WTC11 (cell line): ENCODE data around the gene TMPRSS5. TPM values are rescaled to one million over a fixed set of nuclear protein-coding genes. Genes with fewer than 3 reads are reported as not detected.

Source experiments
- ATAC-seq: fragments of 200-7000 bp; cut with Tn5 transposase; 2 replicates; pipeline ENCODE4 v1.10.0; 2021; ENCODE audit warnings: mild to moderate bottlenecking, moderate library complexity
- CTCF ChIA-PET: fragments of 300-600 bp; sonication (Branson Sonifier 250); formaldehyde crosslinking; loops from one replicate; lab custom pipeline; 2021; ENCODE audit warnings: antibody characterized with exemption; lab: Charles Lee
- POLR2A ChIA-PET: fragments of 350-600 bp; sonication (Branson Sonifier 250); formaldehyde crosslinking; loops from one replicate; lab custom pipeline; 2021; ENCODE audit warnings: antibody characterized with exemption; lab: Charles Lee
- DNase-seq: peaks from one replicate; pipeline ENCODE4 v3.0.0; 2021; ENCODE audit warnings: low spot score
- H3K27ac Mint-ChIP-seq: 2 replicates; pipeline ENCODE4 v1.8.0; 2021; ENCODE audit warnings: mixed read lengths
- H3K27me3 Mint-ChIP-seq: 2 replicates; pipeline ENCODE4 v1.8.0; 2021; ENCODE audit warnings: low read depth, mild to moderate bottlenecking, moderate library complexity, mixed read lengths
- H3K36me3 Mint-ChIP-seq: 2 replicates; pipeline ENCODE4 v1.8.0; 2021; ENCODE audit warnings: mixed read lengths
- H3K4me1 Mint-ChIP-seq: 2 replicates; pipeline ENCODE4 v1.8.0; 2022; ENCODE audit warnings: mixed read lengths
- H3K4me3 Mint-ChIP-seq: 2 replicates; pipeline ENCODE4 v1.8.0; 2021; ENCODE audit warnings: mild to moderate bottlenecking, moderate library complexity, mixed read lengths
- H3K9me3 Mint-ChIP-seq: 2 replicates; pipeline ENCODE4 v1.8.0; 2021; ENCODE audit warnings: mixed read lengths
- CBFB ChIP-seq: sonication (generic); formaldehyde crosslinking; IDR thresholded peaks from 2 replicates; pipeline ENCODE4 v1.8.1; 2022; ENCODE audit warnings: mild to moderate bottlenecking, low read depth, missing genetic modification reagents
- CREM ChIP-seq: sonication (generic); formaldehyde crosslinking; IDR thresholded peaks from 2 replicates; pipeline ENCODE4 v1.8.1; 2022; ENCODE audit warnings: mild to moderate bottlenecking, missing genetic modification reagents, moderate library complexity
- ELF4 ChIP-seq: sonication (generic); formaldehyde crosslinking; IDR thresholded peaks from 2 replicates; pipeline ENCODE4 v1.8.1; 2022; ENCODE audit warnings: low read depth, mild to moderate bottlenecking, moderate library complexity, missing genetic modification reagents
- HMGA2 ChIP-seq: fragments of 250-450 bp; sonication (Bioruptor Pico); IDR thresholded peaks from 2 replicates; pipeline ENCODE4 v1.4.0; 2021; ENCODE audit warnings: mild to moderate bottlenecking, moderate library complexity
- IRF2 ChIP-seq: sonication (generic); formaldehyde crosslinking; IDR thresholded peaks from 2 replicates; pipeline ENCODE4 v1.8.0; 2022; ENCODE audit warnings: low read depth, missing genetic modification reagents, borderline replicate concordance
- NFATC4 ChIP-seq: fragments of 250-450 bp; sonication (Bioruptor Pico); IDR thresholded peaks from 2 replicates; pipeline ENCODE4 v1.9.0; 2021; ENCODE audit warnings: mild to moderate bottlenecking
- PRRX2 ChIP-seq: fragments of 250-450 bp; sonication (Bioruptor Pico); IDR thresholded peaks from 2 replicates; pipeline ENCODE4 v1.8.0; 2021; ENCODE audit warnings: mild to moderate bottlenecking
- RELA ChIP-seq: sonication (generic); formaldehyde crosslinking; IDR thresholded peaks from 2 replicates; pipeline ENCODE4 v1.8.1; 2022; ENCODE audit warnings: missing genetic modification reagents, mild to moderate bottlenecking, borderline replicate concordance
- ZBTB21 ChIP-seq: sonication (generic); formaldehyde crosslinking; IDR thresholded peaks from 2 replicates; pipeline ENCODE4 v1.8.1; 2023; ENCODE audit warnings: mild to moderate bottlenecking, missing genetic modification reagents, borderline replicate concordance
- ZNF219 ChIP-seq: sonication (generic); formaldehyde crosslinking; IDR thresholded peaks from 2 replicates; pipeline ENCODE4 v1.8.0; 2023; ENCODE audit warnings: missing genetic modification reagents, mild to moderate bottlenecking, borderline replicate concordance
- ZNF263 ChIP-seq: sonication (generic); formaldehyde crosslinking; IDR thresholded peaks from 2 replicates; pipeline ENCODE4 v1.8.1; 2022; ENCODE audit warnings: low read depth, mild to moderate bottlenecking, moderate library complexity, missing genetic modification reagents
- ZNF671 ChIP-seq: fragments of 250-450 bp; sonication (Bioruptor Pico); IDR thresholded peaks from 2 replicates; pipeline ENCODE4 v1.8.0; 2021; ENCODE audit warnings: mild to moderate bottlenecking
- total RNA-seq: library from RNA; stranded (reverse); gene quantifications from 3 replicates; pipeline ENCODE4 v1.2.3, GENCODE V29; 2021
- TF ChIP-seq, protein P1 (sequence below): sonication (generic); formaldehyde crosslinking; IDR thresholded peaks from 2 replicates; pipeline ENCODE4 v1.8.0; 2023; ENCODE audit warnings: missing genetic modification reagents, mild to moderate bottlenecking, borderline replicate concordance
- TF ChIP-seq, protein P2 (sequence below): sonication (generic); formaldehyde crosslinking; conservative IDR thresholded peaks from 2 replicates; pipeline ENCODE4 v1.8.1; 2022; ENCODE audit warnings: mild to moderate bottlenecking, missing genetic modification reagents
- TF ChIP-seq, protein P3 (sequence below): sonication (generic); formaldehyde crosslinking; IDR thresholded peaks from 2 replicates; pipeline ENCODE4 v1.8.1; 2022; ENCODE audit warnings: low read depth, mild to moderate bottlenecking, moderate library complexity, missing genetic modification reagents, borderline replicate concordance
- TF ChIP-seq, protein P4 (sequence below): sonication (generic); formaldehyde crosslinking; IDR thresholded peaks from 2 replicates; pipeline ENCODE4 v1.8.0; 2022; ENCODE audit warnings: missing genetic modification reagents
- TF ChIP-seq, protein P5 (sequence below): sonication (generic); formaldehyde crosslinking; conservative IDR thresholded peaks from 2 replicates; pipeline ENCODE4 v1.8.1; 2023; ENCODE audit warnings: mild to moderate bottlenecking, low read depth, missing genetic modification reagents, moderate library complexity

The TMPRSS5 gene
- total RNA-seq, 1 experiment from 2014 or later = 1.7 TPM

DNA sequence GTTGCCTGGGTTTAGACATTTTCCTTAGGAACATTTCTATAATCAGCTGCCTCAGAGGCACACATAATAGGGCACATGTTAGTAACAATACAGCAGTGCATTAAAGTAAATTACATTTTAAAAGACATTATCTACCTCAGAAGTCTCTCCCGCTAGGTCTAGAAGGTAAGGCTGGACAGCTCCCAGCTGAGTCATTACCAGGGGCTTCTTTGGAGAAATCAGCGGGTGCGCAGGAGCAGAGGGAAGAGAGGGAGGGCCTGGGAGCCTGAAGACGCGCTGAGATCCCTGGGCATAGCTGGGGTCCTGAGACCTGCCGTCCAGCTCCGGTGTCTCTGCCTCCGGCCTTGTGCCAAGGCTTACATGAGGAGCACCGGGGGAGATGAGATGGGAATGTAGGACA is 67.7 kb downstream of the TMPRSS5 start (continued):
- TF ChIP-seq, protein P1, sequence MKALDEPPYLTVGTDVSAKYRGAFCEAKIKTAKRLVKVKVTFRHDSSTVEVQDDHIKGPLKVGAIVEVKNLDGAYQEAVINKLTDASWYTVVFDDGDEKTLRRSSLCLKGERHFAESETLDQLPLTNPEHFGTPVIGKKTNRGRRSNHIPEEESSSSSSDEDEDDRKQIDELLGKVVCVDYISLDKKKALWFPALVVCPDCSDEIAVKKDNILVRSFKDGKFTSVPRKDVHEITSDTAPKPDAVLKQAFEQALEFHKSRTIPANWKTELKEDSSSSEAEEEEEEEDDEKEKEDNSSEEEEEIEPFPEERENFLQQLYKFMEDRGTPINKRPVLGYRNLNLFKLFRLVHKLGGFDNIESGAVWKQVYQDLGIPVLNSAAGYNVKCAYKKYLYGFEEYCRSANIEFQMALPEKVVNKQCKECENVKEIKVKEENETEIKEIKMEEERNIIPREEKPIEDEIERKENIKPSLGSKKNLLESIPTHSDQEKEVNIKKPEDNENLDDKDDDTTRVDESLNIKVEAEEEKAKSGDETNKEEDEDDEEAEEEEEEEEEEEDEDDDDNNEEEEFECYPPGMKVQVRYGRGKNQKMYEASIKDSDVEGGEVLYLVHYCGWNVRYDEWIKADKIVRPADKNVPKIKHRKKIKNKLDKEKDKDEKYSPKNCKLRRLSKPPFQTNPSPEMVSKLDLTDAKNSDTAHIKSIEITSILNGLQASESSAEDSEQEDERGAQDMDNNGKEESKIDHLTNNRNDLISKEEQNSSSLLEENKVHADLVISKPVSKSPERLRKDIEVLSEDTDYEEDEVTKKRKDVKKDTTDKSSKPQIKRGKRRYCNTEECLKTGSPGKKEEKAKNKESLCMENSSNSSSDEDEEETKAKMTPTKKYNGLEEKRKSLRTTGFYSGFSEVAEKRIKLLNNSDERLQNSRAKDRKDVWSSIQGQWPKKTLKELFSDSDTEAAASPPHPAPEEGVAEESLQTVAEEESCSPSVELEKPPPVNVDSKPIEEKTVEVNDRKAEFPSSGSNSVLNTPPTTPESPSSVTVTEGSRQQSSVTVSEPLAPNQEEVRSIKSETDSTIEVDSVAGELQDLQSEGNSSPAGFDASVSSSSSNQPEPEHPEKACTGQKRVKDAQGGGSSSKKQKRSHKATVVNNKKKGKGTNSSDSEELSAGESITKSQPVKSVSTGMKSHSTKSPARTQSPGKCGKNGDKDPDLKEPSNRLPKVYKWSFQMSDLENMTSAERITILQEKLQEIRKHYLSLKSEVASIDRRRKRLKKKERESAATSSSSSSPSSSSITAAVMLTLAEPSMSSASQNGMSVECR (CRISPR knock-in tag) = no peak
- no peak for TF ChIP-seq NFATC4 (CRISPR knock-in tag)
- no peak for TF ChIP-seq ELF4
- no peak for TF ChIP-seq ZNF219 (CRISPR knock-in tag)
- TF ChIP-seq, protein P2, sequence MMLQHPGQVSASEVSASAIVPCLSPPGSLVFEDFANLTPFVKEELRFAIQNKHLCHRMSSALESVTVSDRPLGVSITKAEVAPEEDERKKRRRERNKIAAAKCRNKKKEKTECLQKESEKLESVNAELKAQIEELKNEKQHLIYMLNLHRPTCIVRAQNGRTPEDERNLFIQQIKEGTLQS = no peak
- TF ChIP-seq CREM (CRISPR knock-in tag) = no peak
- TF ChIP-seq ZNF263 (CRISPR knock-in tag) = no peak
- no peak for TF ChIP-seq RELA
- TF ChIP-seq, protein P3, sequence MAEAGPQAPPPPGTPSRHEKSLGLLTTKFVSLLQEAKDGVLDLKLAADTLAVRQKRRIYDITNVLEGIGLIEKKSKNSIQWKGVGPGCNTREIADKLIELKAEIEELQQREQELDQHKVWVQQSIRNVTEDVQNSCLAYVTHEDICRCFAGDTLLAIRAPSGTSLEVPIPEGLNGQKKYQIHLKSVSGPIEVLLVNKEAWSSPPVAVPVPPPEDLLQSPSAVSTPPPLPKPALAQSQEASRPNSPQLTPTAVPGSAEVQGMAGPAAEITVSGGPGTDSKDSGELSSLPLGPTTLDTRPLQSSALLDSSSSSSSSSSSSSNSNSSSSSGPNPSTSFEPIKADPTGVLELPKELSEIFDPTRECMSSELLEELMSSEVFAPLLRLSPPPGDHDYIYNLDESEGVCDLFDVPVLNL (CRISPR knock-in tag) = no peak
- TF ChIP-seq, protein P4, sequence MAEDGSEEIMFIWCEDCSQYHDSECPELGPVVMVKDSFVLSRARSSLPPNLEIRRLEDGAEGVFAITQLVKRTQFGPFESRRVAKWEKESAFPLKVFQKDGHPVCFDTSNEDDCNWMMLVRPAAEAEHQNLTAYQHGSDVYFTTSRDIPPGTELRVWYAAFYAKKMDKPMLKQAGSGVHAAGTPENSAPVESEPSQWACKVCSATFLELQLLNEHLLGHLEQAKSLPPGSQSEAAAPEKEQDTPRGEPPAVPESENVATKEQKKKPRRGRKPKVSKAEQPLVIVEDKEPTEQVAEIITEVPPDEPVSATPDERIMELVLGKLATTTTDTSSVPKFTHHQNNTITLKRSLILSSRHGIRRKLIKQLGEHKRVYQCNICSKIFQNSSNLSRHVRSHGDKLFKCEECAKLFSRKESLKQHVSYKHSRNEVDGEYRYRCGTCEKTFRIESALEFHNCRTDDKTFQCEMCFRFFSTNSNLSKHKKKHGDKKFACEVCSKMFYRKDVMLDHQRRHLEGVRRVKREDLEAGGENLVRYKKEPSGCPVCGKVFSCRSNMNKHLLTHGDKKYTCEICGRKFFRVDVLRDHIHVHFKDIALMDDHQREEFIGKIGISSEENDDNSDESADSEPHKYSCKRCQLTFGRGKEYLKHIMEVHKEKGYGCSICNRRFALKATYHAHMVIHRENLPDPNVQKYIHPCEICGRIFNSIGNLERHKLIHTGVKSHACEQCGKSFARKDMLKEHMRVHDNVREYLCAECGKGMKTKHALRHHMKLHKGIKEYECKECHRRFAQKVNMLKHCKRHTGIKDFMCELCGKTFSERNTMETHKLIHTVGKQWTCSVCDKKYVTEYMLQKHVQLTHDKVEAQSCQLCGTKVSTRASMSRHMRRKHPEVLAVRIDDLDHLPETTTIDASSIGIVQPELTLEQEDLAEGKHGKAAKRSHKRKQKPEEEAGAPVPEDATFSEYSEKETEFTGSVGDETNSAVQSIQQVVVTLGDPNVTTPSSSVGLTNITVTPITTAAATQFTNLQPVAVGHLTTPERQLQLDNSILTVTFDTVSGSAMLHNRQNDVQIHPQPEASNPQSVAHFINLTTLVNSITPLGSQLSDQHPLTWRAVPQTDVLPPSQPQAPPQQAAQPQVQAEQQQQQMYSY = no peak
- TF ChIP-seq ZNF671 (CRISPR knock-in tag) = no peak
- TF ChIP-seq ZBTB21 (CRISPR knock-in tag) = no peak
- TF ChIP-seq IRF2 = no peak
- no peak for TF ChIP-seq PRRX2

DNA sequence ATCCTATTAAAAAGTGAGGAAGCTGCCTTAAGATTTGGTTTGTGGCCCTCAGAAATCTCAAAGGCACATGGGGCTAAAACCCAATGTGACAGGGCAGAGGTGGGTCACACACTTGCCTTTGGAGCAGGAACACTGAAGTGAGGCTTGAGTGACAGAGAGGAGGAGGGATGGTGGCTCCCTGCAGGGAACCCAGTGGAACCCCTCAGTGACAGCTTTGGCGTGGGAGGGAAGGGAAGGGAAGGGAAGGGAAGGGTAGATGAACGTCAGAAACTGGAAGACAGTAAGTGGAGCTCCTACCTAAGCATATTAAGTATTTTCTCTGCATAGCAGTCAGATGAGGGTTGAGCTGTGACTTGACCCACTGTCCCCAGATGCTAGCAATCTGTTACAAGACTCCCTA is 68.5 kb downstream of the TMPRSS5 start:
- H3K27me3 Mint-ChIP-seq = peaks cover 5% of the 10 kb centered on the region
- H3K4me1 Mint-ChIP-seq = no peaks in the 10 kb centered on the region
- H3K27ac Mint-ChIP-seq = no peak overlapping the region
- no peak overlapping the region for H3K4me3 Mint-ChIP-seq
- POLR2A ChIA-PET = no interaction called here
- peaks cover 16% of the 10 kb centered on the region for H3K9me3 Mint-ChIP-seq
- DNase-seq (no peak), ATAC-seq (no peak)
- TF ChIP-seq CBFB (CRISPR knock-in tag) (no peak), PRRX2 (no peak), HMGA2 (CRISPR knock-in tag) (no peak)
- TF ChIP-seq, protein P5, sequence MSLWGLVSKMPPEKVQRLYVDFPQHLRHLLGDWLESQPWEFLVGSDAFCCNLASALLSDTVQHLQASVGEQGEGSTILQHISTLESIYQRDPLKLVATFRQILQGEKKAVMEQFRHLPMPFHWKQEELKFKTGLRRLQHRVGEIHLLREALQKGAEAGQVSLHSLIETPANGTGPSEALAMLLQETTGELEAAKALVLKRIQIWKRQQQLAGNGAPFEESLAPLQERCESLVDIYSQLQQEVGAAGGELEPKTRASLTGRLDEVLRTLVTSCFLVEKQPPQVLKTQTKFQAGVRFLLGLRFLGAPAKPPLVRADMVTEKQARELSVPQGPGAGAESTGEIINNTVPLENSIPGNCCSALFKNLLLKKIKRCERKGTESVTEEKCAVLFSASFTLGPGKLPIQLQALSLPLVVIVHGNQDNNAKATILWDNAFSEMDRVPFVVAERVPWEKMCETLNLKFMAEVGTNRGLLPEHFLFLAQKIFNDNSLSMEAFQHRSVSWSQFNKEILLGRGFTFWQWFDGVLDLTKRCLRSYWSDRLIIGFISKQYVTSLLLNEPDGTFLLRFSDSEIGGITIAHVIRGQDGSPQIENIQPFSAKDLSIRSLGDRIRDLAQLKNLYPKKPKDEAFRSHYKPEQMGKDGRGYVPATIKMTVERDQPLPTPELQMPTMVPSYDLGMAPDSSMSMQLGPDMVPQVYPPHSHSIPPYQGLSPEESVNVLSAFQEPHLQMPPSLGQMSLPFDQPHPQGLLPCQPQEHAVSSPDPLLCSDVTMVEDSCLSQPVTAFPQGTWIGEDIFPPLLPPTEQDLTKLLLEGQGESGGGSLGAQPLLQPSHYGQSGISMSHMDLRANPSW (CRISPR knock-in tag) = no peak
- peaks cover 4% of the 10 kb centered on the region for H3K36me3 Mint-ChIP-seq
- CTCF ChIA-PET = no interaction called here

Other genes starting within 250 kb of the TMPRSS5 start
- gene DRD2, start 230.9 kb downstream of the TMPRSS5 start, total RNA-seq = 0.11 to 0.20 TPM in 2 of 3 replicates, not detected in the other
- gene ZW10, start 67.4 kb upstream of the TMPRSS5 start, total RNA-seq = 17.4 to 18.9 TPM (median 18.0 TPM) in 3 replicates
- gene CLDN25, start 73.5 kb upstream of the TMPRSS5 start, total RNA-seq = not detected in 3 replicates
- gene USP28, start 169.3 kb upstream of the TMPRSS5 start, total RNA-seq = 129 to 142 TPM (median 138 TPM) in 3 replicates
- not detected in 3 replicates for gene HTR3B, start 198.5 kb upstream of the TMPRSS5 start, total RNA-seq